HG02884 (cell line): ENCODE measurements around the gene APBA1.

Experiments used
- ATAC-seq: cut with Tn5 transposase; IDR thresholded peaks from one replicate; pipeline ENCODE4 v1.9.1; 2021; ENCODE audit warnings: mild to moderate bottlenecking, moderate library complexity; ENCODE audit not compliant: unreplicated experiment

The APBA1 gene

DNA sequence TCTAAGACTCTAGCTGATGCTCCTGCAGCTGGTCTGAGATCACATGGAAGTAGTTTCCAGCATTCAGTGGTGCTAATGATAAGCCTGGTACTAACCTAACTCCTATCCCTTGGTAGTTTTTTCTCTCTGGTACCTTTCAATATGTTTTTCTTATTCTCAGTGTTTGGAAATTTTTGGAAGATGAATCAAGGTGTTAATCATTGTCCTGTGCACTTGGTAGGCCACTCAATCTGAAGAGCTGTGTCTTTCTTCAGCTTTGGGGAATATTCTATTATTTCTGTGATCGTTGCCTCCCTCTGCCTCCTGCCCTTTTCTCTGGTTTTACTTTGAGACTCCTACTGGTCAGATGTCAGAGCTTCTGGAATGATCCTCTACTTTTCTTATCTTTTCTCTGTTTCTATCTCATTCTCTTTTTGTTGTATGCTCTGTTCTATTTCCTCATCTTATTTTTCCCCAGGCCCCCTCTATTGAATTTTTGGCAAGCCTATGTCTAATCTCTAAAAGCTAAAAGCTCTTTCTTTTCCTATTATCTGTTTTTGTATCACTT is 136.8 kb downstream of the APBA1 start:
- no peak for ATAC-seq

- ATAC-seq = no peak
Measured at GRCh38 chr9:69532396-69532795, 139.8 kb downstream of the APBA1 start.

DNA sequence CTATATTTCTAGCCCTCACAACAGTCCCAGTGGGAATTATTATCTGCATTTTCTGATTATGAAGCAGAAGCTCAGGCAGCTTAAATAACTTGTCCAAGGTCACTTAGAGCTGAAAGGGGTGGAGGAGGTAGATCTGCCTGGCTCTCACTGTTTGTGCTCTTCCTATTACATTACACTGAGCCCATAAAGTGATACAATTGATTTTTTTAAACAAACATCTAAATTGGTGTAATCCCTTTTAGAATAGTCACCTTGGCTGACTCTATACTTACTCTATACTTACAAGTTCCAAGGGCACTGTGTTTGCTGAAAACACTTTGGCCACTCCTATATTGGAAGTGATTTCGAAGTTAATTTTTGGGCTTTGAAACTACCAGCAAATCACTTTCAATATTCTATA is 144.7 kb downstream of the APBA1 start:
- ATAC-seq = no peak

DNA sequence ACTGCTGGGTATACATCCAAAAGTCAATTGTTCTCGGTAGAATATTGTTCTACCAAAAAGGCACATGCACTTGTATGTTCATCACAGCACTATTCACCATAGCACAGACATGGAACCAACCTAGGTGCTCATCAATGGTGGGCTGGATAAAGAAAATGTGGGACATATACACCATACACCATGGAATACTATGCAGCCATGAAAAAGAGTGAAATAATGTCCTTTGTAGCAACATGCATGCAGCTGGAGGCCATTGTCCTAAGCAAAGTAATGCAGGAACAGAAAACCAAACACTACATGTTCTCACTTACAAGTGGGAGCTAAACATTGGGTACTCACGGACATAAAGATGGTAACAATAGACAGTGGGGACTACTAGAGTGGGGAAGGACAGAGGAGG is 145.5 kb downstream of the APBA1 start:
- no peak for ATAC-seq

DNA sequence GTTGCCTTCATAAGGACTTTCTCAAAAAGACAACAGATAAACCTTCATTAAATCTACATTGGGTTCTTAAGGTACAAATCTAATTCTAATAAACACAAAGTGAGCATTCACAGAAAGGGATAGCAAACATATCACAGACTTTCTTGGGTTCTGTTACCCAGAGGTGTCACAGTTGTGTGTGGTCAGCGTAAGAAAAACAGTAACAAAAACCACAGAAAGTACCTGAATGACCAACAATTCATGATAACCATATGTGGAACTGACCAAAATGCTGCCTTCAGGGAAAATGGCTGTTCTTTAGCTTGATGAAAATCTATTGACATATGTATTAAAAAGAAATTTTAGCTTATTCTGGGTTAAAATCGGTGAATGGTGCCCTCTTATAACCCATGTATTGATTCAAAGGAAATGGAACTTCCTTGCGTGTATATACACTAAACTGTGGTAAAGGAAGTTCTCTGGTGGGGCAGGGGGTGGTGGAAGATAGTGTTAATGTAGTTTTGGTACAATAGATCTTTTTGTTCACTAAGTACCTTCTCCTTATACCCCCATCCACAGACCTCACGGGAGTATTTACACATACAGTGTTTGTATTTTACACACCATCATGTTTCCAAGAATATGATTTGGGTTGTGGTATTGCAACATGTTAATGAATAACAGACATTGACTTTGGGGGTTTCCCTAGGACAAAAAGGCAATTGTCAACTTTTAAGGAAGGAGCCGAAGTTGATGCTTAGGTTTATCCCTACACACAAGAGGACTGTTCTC is 152.5 kb downstream of the APBA1 start:
- ATAC-seq = no peak

GRCh38 chr9:69516353-69517322 is 155.5 kb downstream of the APBA1 start:
- ATAC-seq = no peak

DNA sequence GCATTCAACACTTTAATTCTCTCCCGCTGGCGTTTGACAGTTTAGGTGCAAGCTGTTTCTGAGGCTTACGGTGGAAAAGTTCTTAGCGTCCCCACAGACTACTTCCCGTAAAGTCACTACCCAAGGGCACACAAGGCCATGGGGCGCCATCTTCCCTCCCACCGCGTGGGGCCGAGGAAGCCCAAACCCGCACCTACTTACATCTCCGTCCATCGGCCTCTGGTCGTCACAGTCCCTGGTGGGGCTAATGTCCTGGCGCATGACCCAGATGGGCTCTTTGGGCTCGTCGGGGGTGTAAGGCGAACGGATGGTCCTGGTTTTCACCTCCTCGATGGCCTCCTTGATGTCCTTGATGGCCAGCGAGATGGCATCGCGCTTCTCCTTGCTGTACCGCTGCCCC is 156.4 kb downstream of the APBA1 start:
- ATAC-seq = no peak

DNA sequence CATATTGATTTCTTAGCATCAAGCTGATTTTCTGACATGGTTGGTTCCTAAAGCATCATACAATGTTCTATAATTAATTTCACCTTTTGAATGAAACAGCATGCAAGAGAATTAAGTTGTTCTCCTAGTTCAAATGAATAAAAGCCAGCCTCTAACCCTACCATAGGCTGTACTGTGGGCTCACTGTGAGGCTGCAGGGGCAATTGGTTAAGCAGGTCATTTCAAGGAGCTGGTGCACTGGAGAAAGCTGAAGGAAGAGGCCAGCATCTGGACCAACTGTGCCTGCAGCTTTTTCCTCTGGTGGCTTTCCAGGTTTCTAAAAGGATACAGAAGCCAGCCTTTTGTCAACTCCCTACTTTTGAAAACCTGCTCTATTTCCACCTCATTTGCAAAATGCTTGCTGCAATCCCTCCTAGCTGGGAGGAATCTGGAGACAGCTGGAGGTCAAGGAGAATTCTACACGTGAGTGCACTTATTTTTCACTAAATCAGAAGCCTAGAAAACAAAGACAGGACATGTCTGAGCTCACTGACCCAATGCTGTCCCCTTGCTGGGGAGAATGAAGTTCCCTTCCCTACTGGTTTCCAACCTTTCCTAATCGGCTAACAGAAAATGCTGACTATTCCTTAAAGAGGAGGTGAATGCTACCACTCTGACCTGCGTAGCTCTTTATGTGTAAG is 158.9 kb downstream of the APBA1 start:
- ATAC-seq = no peak

GRCh38 chr9:69504058-69504457 is 168.1 kb downstream of the APBA1 start:
- no peak for ATAC-seq

DNA sequence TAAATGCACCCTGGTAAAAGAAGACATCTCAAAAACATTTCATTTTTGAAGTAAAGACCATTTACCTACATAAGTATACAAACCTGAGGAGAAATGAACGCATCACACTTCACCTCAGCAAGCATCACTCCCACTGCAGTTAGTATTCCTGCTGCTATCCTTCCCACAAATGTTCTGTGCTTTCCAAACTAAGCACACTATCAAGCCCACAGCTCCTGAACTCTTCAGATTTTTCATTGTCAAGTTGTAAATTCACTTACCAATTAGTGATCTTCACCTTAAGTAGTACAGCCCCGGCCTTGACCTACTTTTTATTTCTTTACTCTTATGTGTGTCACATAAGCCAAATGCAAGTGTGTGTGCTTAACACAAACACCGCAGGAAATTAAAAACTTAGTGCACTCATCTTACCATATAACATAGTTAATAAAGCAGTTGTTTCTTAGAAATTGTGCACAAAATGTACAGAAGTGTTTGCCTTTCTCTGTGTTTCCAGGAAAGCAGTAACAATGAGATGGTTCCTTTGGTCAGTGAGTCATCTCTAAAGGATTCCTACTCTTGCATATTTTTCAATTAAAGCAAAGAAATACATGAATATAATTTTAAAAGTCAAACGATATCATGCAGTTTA is 169.4 kb downstream of the APBA1 start:
- ATAC-seq = no peak

GRCh38 chr9:69500896-69501295 is 171.3 kb downstream of the APBA1 start:
- ATAC-seq = no peak

- no peak for ATAC-seq
Measured at GRCh38 chr9:69499959-69500358, 172.2 kb downstream of the APBA1 start.

DNA sequence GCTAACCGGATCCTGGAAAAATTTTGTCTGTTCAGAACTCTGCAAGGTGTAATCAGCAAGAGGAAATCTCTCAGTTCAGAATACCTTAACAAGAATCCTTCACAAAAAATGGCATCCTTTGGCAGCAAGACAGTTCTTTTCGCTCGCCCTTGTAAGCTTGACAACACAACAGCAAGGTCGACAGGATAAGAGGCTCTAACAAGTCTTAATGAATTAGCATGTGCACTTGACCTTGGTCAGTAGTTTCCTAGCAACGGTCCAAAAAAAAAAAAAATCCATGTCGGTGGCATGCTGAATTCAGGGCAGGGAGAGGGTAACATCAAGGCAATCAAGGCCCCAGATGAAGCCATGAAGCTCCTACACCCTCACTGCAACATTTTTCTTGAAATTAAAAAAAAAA is 172.8 kb downstream of the APBA1 start:
- no peak for ATAC-seq

GRCh38 chr9:69498470-69498869 is 173.7 kb downstream of the APBA1 start:
- ATAC-seq = no peak

- ATAC-seq = no peak
Measured at GRCh38 chr9:69497816-69498215, 174.4 kb downstream of the APBA1 start.

GRCh38 chr9:69496846-69497450 is 175.2 kb downstream of the APBA1 start:
- no peak for ATAC-seq

GRCh38 chr9:69495296-69495695 is 176.9 kb downstream of the APBA1 start:
- no peak for ATAC-seq

GRCh38 chr9:69494763-69495162 is 177.4 kb downstream of the APBA1 start:
- no peak for ATAC-seq

DNA sequence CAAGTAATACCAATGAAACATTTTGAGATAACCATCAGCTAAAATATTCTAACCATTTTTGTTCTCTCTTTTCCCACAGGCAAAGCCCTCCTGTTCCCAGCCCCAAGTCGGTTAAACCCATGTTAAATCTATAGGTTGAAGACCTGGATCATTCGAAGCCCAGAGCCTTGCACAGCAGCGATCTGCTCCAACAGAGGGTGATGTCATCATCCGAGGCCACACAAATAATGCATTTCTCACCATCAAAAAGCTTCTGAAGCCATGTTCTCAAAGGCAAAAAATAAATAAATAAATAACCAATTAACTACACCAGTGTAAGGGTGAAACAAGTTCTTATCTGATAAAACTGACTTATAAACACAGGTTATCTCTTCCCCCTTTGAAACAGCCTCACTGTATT is 178.0 kb downstream of the APBA1 start:
- no peak for ATAC-seq

GRCh38 chr9:69486498-69486897 is 185.7 kb downstream of the APBA1 start:
- ATAC-seq = no peak
